ENCODE results near the gene CSF1. TPM values are rescaled to one million over a fixed set of nuclear protein-coding genes. Genes with fewer than 3 reads are reported as not detected.

CSF1 gene
- total and polyA plus RNA-seq, 2 of the 13 experiments (the other 11 are each of a cell fraction or from before 2014, with no cell fraction given), result 4.6 to 13.3 TPM

DNA sequence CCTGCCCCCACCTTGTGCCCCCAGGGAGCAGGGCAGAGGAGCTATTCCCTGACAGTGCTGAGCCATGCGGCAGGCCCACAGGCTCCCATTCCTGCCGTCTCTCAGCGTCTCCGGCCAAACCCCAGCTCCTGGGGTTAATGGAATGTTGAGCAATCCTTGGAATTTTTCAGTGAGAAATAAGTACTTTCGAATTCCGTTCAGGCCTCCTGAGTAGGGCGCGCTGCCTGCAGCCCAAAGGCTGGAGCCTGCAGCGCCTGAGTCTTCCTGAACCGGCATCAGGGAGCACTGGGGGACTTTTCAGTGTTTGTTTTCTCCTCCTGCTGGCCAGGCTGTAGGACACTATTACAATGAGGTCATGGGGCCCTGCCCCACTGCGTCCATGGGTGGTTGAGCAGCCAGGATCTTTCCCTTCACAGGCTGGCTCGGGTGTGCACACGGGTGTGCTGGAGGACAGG is 33.3 kb upstream of the CSF1 start (continued):
- TF ChIP-seq NFYB (CRISPR knock-in tag; IDR thresholded peaks at IDR 0.05), result no peak
- no peak for TF ChIP-seq U2AF1 (optimal IDR thresholded peaks at IDR 0.05; ENCODE audit: low read depth, low read length)
- TF ChIP-seq ZIK1 (CRISPR knock-in tag; IDR thresholded peaks at IDR 0.05; ENCODE audit: borderline replicate concordance, low read depth), result no peak
- TF ChIP-seq ZFP41 (CRISPR knock-in tag; IDR thresholded peaks at IDR 0.05; ENCODE audit: borderline replicate concordance), result no peak
- TF ChIP-seq, protein P1, sequence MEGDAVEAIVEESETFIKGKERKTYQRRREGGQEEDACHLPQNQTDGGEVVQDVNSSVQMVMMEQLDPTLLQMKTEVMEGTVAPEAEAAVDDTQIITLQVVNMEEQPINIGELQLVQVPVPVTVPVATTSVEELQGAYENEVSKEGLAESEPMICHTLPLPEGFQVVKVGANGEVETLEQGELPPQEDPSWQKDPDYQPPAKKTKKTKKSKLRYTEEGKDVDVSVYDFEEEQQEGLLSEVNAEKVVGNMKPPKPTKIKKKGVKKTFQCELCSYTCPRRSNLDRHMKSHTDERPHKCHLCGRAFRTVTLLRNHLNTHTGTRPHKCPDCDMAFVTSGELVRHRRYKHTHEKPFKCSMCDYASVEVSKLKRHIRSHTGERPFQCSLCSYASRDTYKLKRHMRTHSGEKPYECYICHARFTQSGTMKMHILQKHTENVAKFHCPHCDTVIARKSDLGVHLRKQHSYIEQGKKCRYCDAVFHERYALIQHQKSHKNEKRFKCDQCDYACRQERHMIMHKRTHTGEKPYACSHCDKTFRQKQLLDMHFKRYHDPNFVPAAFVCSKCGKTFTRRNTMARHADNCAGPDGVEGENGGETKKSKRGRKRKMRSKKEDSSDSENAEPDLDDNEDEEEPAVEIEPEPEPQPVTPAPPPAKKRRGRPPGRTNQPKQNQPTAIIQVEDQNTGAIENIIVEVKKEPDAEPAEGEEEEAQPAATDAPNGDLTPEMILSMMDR (CRISPR knock-in tag; IDR thresholded peaks at IDR 0.05), result peak; percentile 58
- TF ChIP-seq POLR2AphosphoS2 (IDR thresholded peaks at IDR 0.05; ENCODE audit: low read depth, low read length), result no peak
- no peak for TF ChIP-seq MBD4 (IDR thresholded peaks at IDR 0.05; ENCODE audit: borderline replicate concordance, low read length)
- TF ChIP-seq ZNF737 (CRISPR knock-in tag; IDR thresholded peaks at IDR 0.05; ENCODE audit: borderline replicate concordance), result no peak
- no peak for TF ChIP-seq HNRNPL (IDR thresholded peaks at IDR 0.05; ENCODE audit: low read depth, low read length)
- 0 out of 2 replicates have a peak, but pooled peaks have one; percentile 31 for TF ChIP-seq SP4 (CRISPR knock-in tag; IDR thresholded peaks at IDR 0.05)
- no peak for TF ChIP-seq ZNF33A (CRISPR knock-in tag; IDR thresholded peaks at IDR 0.05; ENCODE audit: borderline replicate concordance)
- TF ChIP-seq ZNF883 (CRISPR knock-in tag; IDR thresholded peaks at IDR 0.05; ENCODE audit: not compliant biosample characterization), result no peak
- TF ChIP-seq, protein P2, sequence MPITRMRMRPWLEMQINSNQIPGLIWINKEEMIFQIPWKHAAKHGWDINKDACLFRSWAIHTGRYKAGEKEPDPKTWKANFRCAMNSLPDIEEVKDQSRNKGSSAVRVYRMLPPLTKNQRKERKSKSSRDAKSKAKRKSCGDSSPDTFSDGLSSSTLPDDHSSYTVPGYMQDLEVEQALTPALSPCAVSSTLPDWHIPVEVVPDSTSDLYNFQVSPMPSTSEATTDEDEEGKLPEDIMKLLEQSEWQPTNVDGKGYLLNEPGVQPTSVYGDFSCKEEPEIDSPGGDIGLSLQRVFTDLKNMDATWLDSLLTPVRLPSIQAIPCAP (CRISPR knock-in tag; IDR thresholded peaks at IDR 0.05; ENCODE audit: low read depth), result no peak
- TF ChIP-seq JUND (CRISPR knock-in tag; IDR thresholded peaks at IDR 0.05), result peak; percentile 56
- no peak for TF ChIP-seq RORA (CRISPR knock-in tag; IDR thresholded peaks at IDR 0.05)
- TF ChIP-seq ZNF225 (CRISPR knock-in tag; IDR thresholded peaks at IDR 0.05), result 0 out of 2 replicates have a peak, but pooled peaks have one; percentile 33
- TF ChIP-seq ZNF367 (CRISPR knock-in tag; IDR thresholded peaks at IDR 0.05; ENCODE audit: borderline replicate concordance), result no peak
- TF ChIP-seq STAT5B (CRISPR knock-in tag; IDR thresholded peaks at IDR 0.05), result no peak
- TF ChIP-seq, protein P3, sequence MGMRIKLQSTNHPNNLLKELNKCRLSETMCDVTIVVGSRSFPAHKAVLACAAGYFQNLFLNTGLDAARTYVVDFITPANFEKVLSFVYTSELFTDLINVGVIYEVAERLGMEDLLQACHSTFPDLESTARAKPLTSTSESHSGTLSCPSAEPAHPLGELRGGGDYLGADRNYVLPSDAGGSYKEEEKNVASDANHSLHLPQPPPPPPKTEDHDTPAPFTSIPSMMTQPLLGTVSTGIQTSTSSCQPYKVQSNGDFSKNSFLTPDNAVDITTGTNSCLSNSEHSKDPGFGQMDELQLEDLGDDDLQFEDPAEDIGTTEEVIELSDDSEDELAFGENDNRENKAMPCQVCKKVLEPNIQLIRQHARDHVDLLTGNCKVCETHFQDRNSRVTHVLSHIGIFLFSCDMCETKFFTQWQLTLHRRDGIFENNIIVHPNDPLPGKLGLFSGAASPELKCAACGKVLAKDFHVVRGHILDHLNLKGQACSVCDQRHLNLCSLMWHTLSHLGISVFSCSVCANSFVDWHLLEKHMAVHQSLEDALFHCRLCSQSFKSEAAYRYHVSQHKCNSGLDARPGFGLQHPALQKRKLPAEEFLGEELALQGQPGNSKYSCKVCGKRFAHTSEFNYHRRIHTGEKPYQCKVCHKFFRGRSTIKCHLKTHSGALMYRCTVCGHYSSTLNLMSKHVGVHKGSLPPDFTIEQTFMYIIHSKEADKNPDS (CRISPR knock-in tag; IDR thresholded peaks at IDR 0.05), result no peak
- TF ChIP-seq ZNF530 (CRISPR knock-in tag; IDR thresholded peaks at IDR 0.05; ENCODE audit: low read depth), result no peak
- 0 out of 2 replicates have a peak, but pooled peaks have one; percentile 48 for TF ChIP-seq ZNF724P (CRISPR knock-in tag; IDR thresholded peaks at IDR 0.05; ENCODE audit: borderline replicate concordance)
- no peak for TF ChIP-seq ZNF546 (CRISPR knock-in tag; conservative IDR thresholded peaks at IDR 0.05)
- TF ChIP-seq ZNF720 (CRISPR knock-in tag; IDR thresholded peaks at IDR 0.05), result no peak
- TF ChIP-seq, protein P4, sequence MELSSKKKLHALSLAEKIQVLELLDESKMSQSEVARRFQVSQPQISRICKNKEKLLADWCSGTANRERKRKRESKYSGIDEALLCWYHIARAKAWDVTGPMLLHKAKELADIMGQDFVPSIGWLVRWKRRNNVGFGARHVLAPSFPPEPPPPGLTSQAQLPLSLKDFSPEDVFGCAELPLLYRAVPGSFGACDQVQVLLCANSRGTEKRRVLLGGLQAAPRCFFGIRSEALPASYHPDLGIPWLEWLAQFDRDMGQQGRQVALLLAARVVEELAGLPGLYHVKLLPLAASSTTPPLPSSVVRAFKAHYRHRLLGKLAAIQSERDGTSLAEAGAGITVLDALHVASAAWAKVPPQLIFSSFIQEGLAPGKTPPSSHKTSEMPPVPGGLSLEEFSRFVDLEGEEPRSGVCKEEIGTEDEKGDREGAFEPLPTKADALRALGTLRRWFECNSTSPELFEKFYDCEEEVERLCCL (CRISPR knock-in tag; IDR thresholded peaks at IDR 0.05; ENCODE audit: borderline replicate concordance), result no peak

Data from HepG2 (cell line).